Testis (tissue), 2 donors: ENCODE data around the gene BCL11A.

Experiments
- CTCF ChIP-seq, 3 experiments: fragments of 450-650 bp in 2 of 3; fragments of 200-600 bp in 1 of 3; sonication (generic) in 1 of 3; IDR thresholded peaks; one replicate each; pipeline ENCODE4 v1.5.1; 2016 to 2019; ENCODE audit warnings: antibody characterized with exemption in 3 of 3, mild to moderate bottlenecking in 2 of 3, moderate library complexity in 1 of 3
- POLR2A ChIP-seq: fragments of 450-650 bp; IDR thresholded peaks from one replicate; pipeline ENCODE4 v1.6.1; 2017; ENCODE audit warnings: antibody characterized with exemption, mild to moderate bottlenecking, moderate library complexity

- TF ChIP-seq CTCF (IDR thresholded peaks at IDR 0.05) (no peak), POLR2A (no peak)
Measured at GRCh38 chr2:60429681-60430080, 123.8 kb downstream of the BCL11A start.
